HG03460 (cell line): ENCODE measurements around the gene IKZF3.

ENCODE experiments used
- ATAC-seq: cut with Tn5 transposase; IDR thresholded peaks from one replicate; pipeline ENCODE4 v1.9.1; 2021; ENCODE audit not compliant: unreplicated experiment

Gene IKZF3

DNA sequence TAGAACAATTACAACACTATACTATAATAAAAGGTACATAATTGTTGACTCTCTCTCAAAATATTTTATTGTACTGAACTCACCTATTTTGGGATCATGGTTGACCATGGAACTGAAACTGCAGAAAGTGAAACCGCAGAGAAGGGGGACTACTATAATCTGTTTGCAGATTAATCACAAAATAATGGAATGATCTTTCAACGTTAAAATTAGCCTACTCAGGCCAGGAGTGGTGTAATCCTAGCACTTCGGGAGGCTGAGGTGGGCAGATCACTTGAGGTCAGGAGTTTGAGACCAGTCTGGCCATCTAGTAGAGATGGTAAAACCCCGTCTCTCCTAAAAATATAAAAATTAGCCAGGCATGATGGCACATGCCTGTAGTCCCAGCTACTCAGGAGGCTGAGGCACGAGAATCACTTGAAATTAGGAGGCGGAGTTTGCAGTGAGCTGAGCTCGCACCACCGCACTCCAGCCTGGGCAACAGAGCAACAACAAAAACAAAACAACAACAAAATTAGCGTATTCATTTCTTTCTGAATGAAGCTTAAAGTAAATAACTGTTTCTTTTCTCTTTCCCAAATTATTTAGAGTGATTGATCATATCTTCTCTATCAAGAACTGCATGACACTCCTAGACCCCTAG lies 45.6 kb downstream of the IKZF3 start:
- no peak for ATAC-seq

DNA sequence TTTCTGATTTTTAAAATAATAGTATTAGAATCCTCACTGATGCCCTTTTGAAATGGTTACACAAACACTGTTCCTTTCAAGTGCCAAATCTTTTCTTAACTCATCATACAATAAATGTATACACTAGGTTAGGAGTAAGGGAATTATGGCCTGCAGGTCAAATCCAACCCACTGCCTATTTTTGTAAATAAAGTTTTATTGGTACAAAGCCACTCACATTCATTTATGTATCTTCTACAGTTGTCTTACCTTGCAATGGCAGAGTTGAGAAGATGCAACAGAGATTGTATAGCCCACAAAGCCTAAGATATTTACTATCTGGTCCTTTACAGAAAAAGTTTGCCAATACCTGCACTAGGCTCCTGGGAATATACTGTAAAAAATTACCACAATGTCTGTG lies 47.8 kb downstream of the IKZF3 start:
- no peak for ATAC-seq

DNA sequence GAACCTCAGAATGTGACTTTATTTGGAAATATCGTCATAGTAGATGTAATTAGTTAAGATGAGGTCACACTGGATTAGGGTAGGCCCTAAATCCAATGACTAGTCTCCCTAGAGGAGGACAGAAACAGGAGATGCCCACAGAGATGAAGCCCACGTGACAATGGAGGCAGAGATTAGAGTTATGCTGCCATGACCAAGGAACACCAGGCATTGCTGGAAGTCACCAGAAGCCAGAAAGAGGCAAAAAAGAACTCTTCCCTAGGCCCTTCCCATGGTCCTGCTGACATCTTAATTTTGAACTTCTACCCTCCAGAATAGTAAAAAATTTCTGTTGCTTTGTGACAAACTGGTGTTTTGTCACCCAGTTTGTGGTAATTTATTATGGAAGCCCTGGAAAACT lies 49.6 kb downstream of the IKZF3 start:
- no peak for ATAC-seq

DNA sequence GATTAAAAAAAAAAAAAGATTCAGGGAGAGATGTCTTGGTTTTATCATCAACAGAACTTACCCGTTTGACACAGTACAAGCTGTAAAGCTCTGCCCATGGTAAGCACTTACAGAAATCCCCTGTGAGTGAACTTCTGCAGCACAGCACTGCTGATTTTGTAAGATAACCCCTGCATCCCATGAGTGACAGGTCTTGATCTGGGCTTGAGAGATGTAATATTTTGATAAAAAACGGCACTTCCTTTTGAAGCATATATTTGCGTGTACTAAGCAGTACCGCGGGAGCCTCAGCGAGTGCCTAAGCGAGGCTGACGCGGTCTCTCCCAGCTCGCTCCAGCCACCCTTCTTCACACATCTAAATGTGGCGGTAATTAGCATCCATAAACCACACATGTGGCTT lies 50.5 kb downstream of the IKZF3 start:
- ATAC-seq: no peak

DNA sequence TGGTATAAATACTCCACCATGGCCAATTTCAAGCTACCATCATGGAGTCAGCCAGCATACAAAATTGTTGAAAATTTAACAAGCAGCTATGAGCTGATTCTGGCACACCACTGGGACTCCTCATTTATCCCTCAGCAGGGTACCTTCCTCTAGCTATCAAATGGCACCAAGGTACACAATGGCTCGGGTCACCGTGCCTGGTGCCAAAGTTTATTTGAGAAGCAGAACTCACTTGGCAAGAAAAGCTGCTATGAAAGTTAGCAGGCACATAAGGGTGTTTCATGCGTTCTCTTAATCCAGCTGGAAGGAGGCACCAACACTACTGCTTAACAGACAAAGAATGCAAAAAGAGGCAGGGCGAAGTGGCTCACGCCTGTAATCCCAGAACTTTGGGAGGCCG lies 51.6 kb downstream of the IKZF3 start:
- ATAC-seq: no peak

DNA sequence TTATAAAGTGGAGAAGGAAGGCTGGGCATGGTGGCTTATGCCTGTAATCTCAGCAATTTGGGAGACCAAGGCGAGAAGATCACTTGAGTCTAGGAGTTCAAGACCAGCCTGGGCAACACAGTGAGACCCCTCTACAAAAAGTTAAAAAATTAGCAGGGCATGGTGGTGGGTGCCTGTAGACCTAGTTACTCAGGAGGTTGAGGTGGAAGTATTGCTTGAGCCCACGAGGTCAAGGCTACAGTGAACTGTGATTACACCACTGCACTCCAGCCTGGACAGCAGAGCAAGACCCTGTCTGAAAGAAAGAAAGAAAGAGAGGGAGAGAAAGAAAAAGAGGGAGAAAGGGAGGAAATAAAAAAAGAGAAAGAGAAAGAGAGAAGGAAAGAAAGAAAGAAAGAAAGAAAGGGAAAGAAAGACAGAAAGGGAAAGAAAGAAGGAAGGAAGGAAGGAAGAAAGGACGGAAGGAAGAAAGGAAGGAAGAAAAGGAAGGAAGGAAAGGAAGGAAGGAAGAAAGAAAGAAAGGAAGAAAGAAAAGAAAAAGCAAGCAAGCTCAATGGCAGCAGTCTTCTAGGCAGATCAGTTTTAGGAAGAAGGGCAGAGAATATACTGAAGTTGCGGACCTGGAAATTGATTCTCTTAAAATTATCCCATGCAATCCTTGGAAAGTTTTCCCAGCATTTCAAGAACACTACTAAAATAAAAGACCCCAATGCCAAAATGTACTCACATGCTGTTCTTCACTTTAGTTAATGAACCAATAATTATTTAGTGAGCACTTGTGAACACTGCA lies 53.0 kb downstream of the IKZF3 start:
- no peak for ATAC-seq

DNA sequence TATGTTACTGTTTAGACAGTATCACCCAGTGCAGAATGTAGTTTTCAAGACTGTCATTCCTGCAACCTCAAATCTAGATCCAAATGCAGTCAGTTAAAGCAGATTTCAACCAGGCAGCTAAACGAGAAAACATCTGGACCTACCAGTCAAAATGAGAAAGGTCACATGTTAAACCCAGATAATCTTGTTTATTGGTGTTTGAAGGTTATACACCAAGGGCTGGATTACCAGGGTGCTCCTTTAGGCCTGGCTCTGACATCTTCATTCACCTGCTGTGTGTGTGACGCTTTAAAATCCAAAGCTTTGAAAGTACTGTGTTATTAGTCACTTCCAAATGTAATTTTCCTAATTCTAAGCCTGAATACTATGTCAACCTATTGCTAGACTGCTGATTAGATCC lies 54.9 kb downstream of the IKZF3 start:
- no peak for ATAC-seq

DNA sequence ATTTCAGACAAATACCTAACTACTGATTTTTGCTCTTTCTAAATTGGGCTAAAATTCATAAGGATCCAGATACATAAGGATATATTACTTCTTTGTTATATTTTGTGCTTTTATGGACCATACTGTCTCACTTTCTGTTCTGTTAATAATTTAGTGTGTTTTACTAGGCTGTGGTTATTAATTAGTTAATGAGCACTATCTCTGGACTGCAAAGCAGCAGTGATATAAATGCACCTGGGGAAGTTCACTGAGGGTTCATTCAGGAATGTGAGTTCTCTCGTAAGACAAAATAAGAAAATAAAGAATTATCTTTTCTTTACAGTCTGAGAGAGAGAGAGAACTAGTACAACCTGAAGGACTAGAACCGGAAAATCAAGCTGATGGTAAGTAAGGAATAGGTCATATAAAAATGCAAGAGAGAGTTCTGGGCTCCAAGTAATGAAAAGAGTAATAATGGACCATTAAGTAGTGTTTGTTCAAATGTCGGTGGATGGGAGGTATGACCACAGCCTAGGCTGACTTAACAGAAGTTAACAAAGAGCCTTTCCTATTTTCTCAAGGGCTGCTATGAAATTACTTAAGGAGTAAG lies 55.6 kb downstream of the IKZF3 start:
- peak; percentile 54 for ATAC-seq

DNA sequence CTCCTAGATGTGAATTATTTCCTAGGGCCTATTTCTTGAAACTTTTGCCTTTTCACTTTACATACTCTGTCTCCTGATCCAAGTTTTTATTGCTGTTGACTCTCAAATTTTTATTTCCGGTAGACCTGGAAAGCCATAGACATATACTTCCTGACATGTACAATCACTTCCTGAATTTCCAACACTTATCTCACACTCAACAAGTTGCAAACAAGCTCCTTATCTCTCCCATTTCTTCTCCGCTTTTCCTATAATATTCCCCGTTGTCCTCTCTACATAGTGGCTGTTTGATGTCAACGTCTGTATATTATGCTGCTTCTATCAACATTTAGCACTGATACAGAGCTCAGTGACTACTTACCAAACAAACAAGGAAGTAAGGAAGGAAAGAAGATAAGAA lies 59.3 kb downstream of the IKZF3 start:
- ATAC-seq: no peak

DNA sequence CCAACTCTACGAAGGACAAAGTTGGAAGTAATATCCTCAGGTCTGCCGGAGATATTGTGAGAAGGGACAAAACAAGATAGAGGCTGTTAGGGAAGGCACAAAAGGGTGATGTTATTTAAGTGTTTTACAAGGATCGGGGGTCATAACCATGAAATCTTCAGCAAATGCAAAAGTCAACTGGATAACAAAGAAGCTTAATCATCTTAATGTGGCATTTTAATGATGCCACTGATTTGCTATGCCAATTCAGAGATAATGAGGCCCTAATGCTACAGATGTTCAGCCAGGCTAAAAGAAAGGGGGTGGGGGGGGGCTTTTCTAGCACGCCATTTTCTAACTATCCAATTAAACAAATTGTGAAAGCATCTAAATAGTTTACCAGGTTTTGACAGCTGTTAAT lies 63.1 kb downstream of the IKZF3 start:
- no peak for ATAC-seq

DNA sequence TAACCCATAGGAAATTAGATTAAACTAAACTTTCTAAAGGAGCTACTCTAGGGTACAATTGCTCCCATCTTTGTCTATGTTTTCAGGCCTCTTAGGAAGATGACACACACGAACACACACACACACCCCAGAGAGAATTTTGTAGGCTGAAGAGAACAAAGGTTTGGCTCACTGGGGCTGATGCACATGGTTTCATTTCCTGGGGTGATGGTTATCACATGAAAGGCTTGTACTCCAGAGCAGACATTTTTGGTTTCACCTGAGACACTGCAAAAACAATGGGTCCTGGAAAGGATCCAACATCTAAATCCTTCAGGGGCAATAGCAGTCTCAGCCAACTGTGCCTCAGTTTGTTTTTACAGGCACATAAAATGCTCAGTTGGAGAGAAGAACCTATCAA lies 63.6 kb downstream of the IKZF3 start:
- ATAC-seq: no peak

DNA sequence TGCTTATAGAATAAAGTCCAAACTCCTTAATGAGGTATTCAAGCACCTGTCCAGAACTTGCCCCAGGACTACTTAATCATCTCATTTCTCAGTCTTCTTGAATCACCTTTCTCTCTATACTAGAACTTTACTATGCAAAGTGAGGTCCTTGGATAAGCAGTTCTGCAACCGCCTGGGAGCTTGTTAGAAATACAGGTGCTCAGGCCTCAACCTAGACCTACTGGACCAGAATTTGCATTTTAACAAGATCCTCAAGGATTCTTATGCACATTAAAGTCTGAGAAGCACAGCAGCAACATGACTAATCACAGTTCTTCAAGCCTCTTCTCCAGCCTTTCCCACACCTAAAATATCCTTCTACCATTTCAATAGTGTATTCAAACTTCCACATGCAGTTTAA lies 64.7 kb downstream of the IKZF3 start:
- ATAC-seq: no peak

DNA sequence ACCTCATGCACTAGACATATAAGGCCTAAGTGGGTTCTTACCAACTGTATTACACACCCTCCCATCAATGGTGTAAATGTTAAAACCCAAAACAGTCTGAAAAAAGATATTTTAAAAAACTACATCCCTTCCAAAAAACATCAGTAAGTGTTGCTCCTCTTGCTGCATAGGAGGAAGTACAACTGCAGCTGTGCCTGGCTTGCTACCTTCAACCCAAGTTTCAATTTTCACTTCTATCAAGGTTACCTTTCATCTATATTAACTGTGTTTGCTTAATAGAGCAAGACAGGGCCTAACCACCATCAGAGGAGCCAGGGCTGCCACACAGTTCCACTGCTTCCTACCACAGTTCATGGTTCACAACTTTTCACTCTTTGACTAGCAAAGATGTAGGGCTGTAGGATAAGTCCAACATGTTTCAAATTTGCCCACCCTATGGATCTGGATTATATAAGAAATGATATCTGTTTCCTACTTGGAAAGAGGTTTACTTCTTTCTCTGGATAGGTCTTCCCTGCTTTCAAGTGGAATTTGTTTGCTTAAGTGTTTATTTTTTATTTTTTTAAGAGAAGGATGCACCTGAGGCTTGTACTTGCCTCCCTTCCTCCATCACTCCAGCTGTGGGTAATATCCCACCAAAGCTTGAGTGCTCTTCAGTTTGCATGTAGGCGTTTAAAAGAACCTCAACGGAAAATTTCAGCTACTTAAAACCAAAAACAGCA lies 69.7 kb downstream of the IKZF3 start:
- ATAC-seq: peak; percentile 86

DNA sequence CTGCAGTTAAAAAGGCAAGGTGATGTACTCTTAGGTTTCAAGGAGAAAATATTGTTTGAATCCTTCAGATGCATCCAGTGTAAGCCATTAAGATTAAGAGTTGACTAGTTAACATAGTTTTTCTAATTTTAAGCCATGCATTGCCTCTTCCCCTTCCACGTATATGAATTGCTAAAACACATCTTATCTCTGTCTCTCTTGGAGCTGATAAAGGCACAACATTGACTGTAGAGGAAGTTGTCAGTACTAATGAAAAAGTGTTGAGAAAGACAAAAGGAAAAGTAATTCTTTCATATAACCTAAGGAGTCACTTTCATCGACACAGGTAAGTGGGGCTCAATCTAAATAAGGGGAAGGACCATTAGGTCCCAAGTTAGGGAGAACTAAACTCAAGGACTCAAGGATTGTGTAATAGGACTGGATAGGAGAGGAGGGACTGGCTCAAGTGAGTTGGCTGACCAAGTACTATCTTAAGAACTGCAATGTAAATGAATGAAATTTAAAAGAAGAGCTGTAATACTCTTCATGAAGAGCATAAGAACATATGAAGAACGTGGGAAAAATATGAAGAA lies 70.7 kb downstream of the IKZF3 start:
- ATAC-seq: no peak

DNA sequence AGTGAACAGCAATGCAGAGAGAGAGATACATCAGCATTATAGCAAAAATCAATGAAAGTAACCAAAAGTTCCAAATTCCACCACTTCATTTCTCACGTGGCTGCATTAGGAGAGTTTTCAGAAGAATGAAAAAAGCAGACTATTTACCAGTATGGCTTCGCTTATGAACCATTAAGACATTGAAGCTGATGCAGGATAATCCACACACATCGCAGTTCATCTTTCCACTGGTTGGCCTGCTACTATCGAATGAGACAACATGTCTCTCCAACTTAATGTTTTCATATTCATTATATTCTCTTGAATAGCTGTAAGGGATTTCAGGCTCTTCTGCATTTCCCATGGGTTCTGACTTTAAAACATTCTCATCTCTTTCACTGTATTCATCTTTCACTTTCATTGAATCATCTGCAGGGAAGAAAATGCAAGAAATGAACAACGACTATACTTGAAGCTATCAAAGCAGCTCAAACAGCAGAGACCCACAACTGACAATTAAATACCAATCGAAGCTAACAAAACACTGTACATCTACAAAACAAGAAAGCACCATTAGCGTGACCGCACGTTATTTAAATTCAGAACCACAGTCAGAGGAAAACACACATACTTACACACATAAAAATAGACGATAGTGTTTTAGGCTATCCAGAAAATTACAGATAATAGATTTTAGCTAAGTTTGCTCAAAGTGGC lies 71.4 kb downstream of the IKZF3 start:
- no peak for ATAC-seq

DNA sequence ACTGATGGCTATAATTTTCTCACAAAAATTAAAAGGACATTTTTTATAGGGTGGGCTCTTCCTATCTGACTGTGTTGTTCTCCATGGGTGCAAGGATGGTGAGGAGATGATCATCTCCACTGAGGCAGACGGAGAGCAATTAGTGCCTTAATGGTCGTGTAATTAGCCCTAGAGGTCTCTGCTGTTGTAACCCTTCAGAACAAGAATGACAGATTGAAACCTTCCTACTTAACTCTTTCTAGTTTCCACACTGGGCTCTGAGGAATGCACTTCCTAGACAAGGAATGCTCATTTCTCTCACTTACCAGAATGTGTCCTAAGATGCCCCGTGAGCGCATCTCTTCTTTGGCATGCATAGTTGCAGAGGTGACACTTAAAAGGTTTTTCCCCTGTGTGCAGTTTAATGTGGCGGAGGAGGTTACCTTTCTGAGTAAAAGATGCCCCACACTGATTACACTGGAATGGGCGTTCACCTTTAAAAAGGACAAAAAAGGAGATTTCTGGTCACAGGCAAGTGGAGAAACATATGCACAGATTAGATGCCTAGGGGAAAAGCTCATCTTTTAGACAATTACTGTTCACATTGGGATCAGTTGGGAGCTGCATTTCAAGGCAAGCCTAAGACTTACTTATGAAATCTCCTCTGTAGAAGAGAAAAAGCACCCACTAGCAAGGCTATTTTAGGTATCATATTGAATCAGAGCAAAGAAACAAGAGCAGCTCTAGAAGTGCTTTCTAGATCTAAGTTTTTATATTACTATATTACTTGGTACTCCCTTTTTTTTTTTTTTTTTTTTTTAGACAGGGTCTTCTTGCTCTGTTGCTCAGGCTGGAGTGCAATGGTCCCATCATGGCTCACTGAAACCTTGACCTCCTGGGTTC lies 72.8 kb downstream of the IKZF3 start:
- no peak for ATAC-seq

DNA sequence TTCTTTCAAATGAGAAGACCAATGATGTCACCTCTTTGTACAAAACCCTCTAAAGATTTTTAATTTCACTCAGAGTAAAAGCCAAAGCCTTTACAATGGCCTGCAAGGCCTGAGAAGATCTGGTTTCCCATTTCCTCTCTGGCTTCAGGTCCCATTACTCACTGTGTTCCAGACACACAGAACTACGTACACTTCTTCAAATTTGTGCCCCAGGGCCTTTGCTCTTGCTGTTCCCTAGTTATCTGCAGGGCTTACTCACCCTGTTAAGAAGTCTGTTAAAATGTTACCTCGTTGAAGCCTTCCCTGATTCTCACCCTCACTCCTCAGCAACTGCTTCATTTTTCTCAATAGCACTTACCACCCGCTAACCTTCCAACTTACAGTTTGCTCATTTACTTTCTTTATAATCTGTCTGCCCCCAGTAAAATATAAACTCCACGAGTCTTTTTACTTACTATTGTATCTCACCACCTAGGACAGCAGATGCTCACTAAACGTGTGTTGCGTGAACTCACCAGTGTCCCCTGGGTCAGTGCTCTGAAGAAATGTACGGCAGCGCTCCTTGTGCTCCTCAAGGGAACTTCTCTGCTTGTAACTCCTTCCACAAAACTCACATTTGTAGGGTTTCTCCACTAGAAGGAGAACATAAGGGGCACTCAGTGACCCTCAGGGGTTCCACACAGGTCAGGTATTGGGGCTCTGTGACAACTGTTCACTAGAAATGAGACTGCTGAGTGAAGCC lies 76.2 kb downstream of the IKZF3 start:
- no peak for ATAC-seq

DNA sequence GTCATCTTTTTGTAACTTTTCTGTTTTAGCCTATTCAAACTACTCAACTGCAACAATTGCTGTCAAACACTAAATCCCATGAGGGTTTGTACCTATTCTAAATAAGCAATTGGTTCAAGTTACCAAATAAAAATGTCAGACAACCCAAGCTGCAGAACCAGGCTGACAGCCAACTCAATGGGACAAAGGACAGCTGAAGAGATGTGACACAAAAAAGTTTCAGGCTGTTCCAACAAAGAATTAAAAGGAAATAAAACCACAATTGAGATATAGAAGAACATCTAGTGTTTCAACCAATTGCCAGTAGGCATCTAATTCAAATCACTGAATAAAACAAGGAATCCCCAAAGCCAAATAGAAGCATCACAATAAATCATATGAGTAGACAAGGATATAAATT lies 77.1 kb downstream of the IKZF3 start:
- ATAC-seq: no peak

DNA sequence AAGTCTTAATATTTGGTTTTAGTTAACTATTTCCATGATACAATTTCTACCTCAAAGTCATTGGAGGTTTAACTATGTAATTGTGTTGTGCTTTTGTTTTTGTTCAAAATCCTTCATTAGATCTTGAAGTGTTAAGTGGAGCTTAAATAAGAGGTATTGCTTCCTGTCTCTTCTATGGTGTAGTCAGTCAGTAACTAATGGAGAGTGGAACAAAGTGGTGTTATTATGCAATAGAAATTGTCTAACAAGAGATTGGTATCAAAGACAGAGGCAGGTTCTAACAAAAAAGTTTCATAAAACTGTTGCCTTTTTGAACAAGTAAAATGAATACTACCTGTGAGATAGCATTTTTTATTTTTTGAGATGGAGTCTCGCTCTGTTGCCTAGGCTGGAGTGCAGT lies 81.1 kb downstream of the IKZF3 start:
- ATAC-seq: no peak
